LNCAP (cell line): Measurements from ENCODE around the gene TUT4.

ENCODE experiments used
- CTCF ChIP-seq: fragments of 450-650 bp; IDR thresholded peaks from 2 replicates; pipeline ENCODE4 v1.5.1; 2017; ENCODE audit warnings: mild to moderate bottlenecking

TUT4 gene

DNA sequence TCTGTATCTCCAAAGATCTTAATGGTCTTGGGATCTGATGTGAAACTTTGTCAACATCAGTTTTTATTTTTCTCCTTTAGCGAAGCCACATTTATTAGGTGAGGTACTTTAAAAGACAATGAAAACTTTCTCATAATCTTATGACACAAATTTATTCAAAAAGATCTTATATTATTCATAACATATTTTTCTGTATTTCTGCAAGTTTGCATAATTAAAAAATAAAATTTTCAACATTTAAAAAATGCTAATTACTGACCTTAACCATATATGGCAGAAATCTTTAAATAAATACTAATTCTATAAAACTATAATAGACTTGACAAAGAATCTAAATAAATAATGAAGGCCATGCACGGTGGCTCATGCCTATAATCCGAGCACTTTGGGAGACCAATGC, 75.9 kb downstream of the TUT4 start:
- no peak for TF ChIP-seq CTCF

- no peak for TF ChIP-seq CTCF
Measured at GRCh38 chr1:52474807-52475206, 78.1 kb downstream of the TUT4 start.

GRCh38 chr1:52473039-52473438, 79.9 kb downstream of the TUT4 start:
- TF ChIP-seq CTCF: no peak

GRCh38 chr1:52472384-52472783, 80.5 kb downstream of the TUT4 start:
- no peak for TF ChIP-seq CTCF

DNA sequence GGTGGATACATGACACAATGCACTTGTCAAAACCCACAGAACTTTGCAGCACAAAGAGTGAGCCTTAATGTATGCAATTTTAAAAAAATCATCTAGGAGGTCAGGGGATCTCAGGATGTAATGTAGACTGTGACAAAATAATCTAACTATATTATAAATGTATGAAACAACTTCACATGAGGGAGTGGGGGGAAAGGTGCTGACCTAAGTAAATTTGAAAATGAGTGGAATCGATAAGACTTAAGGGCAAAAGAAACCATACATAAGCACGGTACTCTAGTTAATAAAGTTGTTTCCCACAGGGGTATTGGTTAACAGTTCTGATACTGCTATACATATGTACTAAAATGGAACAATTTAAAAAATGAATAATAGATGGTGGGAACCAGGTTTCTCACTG, 83.8 kb downstream of the TUT4 start:
- no peak for TF ChIP-seq CTCF

DNA sequence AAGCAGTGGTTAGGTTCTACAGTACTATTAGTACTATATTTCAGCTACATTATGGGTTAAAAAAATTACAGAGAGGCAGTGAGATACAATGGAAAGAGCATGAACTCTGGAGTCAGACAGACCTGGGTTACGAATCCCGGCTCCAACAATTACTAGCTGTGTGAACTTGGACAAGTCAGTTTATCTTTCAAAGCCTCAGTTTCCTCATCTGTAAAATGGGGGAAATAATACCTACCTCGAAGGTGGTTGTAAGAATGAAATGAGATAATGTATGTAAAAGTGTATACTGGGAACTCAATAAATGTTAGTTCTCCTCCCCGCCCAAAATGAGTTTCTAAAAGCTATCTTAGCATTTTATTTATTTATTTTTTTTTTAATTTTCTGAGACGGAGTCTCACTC, 89.0 kb downstream of the TUT4 start:
- TF ChIP-seq CTCF: no peak

DNA sequence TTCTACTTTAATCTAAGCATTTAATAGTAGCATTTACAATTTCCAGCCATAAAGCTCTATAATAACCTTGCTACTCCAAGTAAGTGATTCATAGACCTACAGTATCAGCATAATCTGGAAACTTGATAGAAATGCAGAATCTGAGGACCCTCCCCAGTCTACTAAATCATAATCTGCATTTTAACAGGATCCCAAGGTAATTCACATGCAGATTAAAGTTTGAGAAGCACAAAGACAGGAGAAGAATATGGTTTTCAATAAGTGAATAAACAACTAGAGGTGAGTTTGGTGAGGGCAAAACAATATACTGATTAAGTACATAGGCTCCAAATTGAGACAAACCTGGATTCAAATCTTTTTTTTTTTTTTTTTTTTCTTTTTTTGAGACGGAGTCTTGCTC, 91.1 kb downstream of the TUT4 start:
- no peak for TF ChIP-seq CTCF

DNA sequence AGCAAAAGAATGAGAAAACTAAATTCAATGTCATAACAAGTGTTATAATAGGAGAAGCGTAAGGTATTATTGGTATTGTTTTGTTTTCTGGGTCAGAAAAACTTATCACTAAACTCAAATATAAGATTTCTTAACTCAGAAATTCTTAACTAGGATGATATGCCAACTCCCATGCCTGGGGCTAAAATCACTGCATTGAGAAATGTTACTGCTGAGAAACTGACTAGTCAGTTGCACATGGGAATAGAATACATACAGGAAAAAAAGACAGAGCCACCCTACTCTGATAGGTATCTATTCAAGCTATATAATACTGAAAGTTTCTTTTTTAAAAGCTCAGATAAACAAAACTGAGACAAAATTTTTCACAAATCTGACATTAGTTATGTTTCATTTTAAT, 92.2 kb downstream of the TUT4 start:
- TF ChIP-seq CTCF: no peak
